Hepatocyte (in vitro differentiated cells): ENCODE measurements around the gene SERTAD3. TPM values are rescaled to one million over a fixed set of nuclear protein-coding genes. Genes with fewer than 3 reads are reported as not detected.

Source experiments
- DNase-seq: peaks from one replicate; pipeline ENCODE4 v3.0.0-alpha.2; 2016; ENCODE audit warnings: low spot score
- H2AFZ ChIP-seq: fragments of 200-600 bp; sonication (generic); 2 replicates; pipeline ENCODE4 v1.6.0; 2016; ENCODE audit warnings: antibody characterized with exemption, mild to moderate bottlenecking
- H3K27ac ChIP-seq: fragments of 200-600 bp; sonication (generic); 2 replicates; pipeline ENCODE4 v1.5.1; 2016; ENCODE audit warnings: mild to moderate bottlenecking
- H3K27me3 ChIP-seq: fragments of 200-600 bp; sonication (generic); 2 replicates; pipeline ENCODE4 v1.6.1; 2016
- H3K36me3 ChIP-seq: fragments of 200-600 bp; sonication (generic); replicated peaks from 2 replicates; pipeline ENCODE4 v1.5.1; 2016; ENCODE audit warnings: low read depth; ENCODE audit not compliant: insufficient read depth
- H3K4me1 ChIP-seq: fragments of 200-600 bp; sonication (generic); 2 replicates; pipeline ENCODE4 v1.5.1; 2016; ENCODE audit warnings: mild to moderate bottlenecking, moderate library complexity; ENCODE audit not compliant: insufficient read depth
- H3K4me2 ChIP-seq: fragments of 200-600 bp; sonication (generic); 2 replicates; pipeline ENCODE4 v1.6.0; 2016
- H3K4me3 ChIP-seq: fragments of 200-600 bp; sonication (generic); 2 replicates; pipeline ENCODE4 v1.5.1; 2016; ENCODE audit warnings: mild to moderate bottlenecking
- H3K79me2 ChIP-seq: fragments of 200-600 bp; sonication (generic); 2 replicates; pipeline ENCODE4 v1.6.0; 2017; ENCODE audit warnings: mild to moderate bottlenecking
- H3K9me2 ChIP-seq: fragments of 200-600 bp; sonication (generic); replicated peaks from 2 replicates; pipeline ENCODE4 v1.6.0; 2017; ENCODE audit warnings: mild to moderate bottlenecking; ENCODE audit not compliant: insufficient read depth
- H3K9me3 ChIP-seq: fragments of 200-600 bp; sonication (generic); 2 replicates; pipeline ENCODE4 v1.5.1; 2016; ENCODE audit warnings: low read depth, mild to moderate bottlenecking
- H4K20me1 ChIP-seq: fragments of 200-600 bp; sonication (generic); 2 replicates; pipeline ENCODE4 v1.6.0; 2016; ENCODE audit warnings: mild to moderate bottlenecking; ENCODE audit not compliant: insufficient read depth, poor library complexity, severe bottlenecking
- EZH2 ChIP-seq: fragments of 200-600 bp; sonication (generic); IDR thresholded peaks from 2 replicates; pipeline ENCODE4 v1.6.1; 2016; ENCODE audit warnings: antibody characterized with exemption, mild to moderate bottlenecking, borderline replicate concordance
- EZH2phosphoT487 ChIP-seq: fragments of 200-600 bp; sonication (generic); IDR thresholded peaks from one replicate; pipeline ENCODE4 v1.6.1; 2018; ENCODE audit warnings: antibody characterized with exemption, mild to moderate bottlenecking, low read depth, moderate library complexity; ENCODE audit not compliant: unreplicated experiment, severe bottlenecking
- WGBS: methylation state at CpG from one replicate; pipeline ENCODE4 v1.1.6; 2016; ENCODE audit warnings: low lambda C conversion rate; ENCODE audit errors: missing lambda C conversion rate; 5-methylcytosine and 5-hydroxymethylcytosine counted together
- polyA plus RNA-seq: library from polyadenylated mRNA; unstranded; fragments of >200 nt; fragmentation: Nextera tagmentation; extraction: Ambion mirVana; gene quantifications from 2 replicates; pipeline ENCODE4 v1.2.1, GENCODE V29; 2016
- total RNA-seq: library from RNA; depleted of rRNA; stranded (reverse); fragments of >200 nt; gene quantifications from 2 replicates; pipeline ENCODE4 v1.2.3, GENCODE V29; 2014
- TF ChIP-seq, protein P1 (sequence below): fragments of 200-600 bp; sonication (generic); IDR thresholded peaks from 2 replicates; pipeline ENCODE4 v1.5.1; 2016; ENCODE audit warnings: antibody characterized with exemption, mild to moderate bottlenecking; ENCODE audit not compliant: poor library complexity

SERTAD3 gene
- total and polyA plus RNA-seq, 2 experiments from 2014 or later = 36.4 to 64.0 TPM

DNA sequence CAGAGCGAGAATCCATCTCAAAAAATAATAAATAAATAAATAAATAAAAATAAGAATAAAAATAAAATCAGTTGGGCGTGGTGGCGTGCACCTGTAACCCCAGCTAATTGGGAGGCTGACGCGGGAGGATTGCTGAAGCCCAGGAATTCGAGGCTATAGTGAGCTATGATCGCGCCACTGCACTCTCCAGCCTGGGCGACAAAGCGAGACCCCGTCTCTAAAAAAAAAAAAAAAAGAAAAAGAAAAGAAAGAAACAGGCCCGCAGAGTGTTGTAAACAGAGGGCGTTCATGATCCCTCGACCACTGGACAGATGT lies 23.7 kb downstream of the SERTAD3 start:
- Histone ChIP-seq H3K27ac (peak overlapping the region; percentile 100), H3K79me2 (peaks cover 33% of the 10 kb centered on the region), H3K9me2 (no peaks in the 10 kb centered on the region), H3K36me3 (no peaks in the 10 kb centered on the region), H3K4me3 (no peak overlapping the region), H4K20me1 (no peaks in the 10 kb centered on the region), H2AFZ (peak overlapping the region; percentile 54), H3K27me3 (no peaks in the 10 kb centered on the region), H3K9me3 (no peaks in the 10 kb centered on the region), H3K4me1 (peaks cover 23% of the 10 kb centered on the region), H3K4me2 (peak overlapping the region; percentile 86)
- DNase-seq = no peak
- TF ChIP-seq, protein P1, sequence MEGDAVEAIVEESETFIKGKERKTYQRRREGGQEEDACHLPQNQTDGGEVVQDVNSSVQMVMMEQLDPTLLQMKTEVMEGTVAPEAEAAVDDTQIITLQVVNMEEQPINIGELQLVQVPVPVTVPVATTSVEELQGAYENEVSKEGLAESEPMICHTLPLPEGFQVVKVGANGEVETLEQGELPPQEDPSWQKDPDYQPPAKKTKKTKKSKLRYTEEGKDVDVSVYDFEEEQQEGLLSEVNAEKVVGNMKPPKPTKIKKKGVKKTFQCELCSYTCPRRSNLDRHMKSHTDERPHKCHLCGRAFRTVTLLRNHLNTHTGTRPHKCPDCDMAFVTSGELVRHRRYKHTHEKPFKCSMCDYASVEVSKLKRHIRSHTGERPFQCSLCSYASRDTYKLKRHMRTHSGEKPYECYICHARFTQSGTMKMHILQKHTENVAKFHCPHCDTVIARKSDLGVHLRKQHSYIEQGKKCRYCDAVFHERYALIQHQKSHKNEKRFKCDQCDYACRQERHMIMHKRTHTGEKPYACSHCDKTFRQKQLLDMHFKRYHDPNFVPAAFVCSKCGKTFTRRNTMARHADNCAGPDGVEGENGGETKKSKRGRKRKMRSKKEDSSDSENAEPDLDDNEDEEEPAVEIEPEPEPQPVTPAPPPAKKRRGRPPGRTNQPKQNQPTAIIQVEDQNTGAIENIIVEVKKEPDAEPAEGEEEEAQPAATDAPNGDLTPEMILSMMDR = no peak
- TF ChIP-seq EZH2 (no peak), EZH2phosphoT487 (no peak)
- 60% methylated on average over 12 of the region's 14 CpGs for WGBS

DNA sequence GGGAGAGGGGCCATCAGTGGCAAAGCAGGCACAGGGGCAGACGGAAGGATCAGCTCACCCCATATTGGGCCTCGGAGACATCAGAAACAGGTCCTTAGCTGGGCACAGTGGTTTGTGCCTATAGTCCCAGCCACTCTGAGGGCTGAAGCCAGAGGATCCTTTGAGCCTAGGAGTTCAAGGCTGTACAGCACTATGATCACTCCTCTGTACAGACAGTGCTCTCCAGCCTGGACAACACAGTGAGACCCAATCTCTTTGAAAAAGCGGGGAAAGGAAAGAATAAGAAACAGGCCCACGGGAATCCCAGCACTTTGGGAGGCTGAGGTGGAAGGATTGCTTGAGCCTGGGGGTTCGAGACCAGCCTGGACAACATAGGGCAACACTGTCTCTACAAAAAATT lies 24.4 kb downstream of the SERTAD3 start:
- no peak overlapping the region for H3K4me2 ChIP-seq
- WGBS = 85% methylated on average over 5 of the region's 5 CpGs
- no peaks in the 10 kb centered on the region for H4K20me1 ChIP-seq
- TF ChIP-seq EZH2phosphoT487 (no peak), EZH2 (no peak)
- TF ChIP-seq, protein P1 = no peak
- H3K27ac ChIP-seq = no peak overlapping the region
- DNase-seq = no peak
- H3K79me2 ChIP-seq = peaks cover 30% of the 10 kb centered on the region
- no peaks in the 10 kb centered on the region for H3K36me3 ChIP-seq
- no peak overlapping the region for H3K4me3 ChIP-seq
- peaks cover 25% of the 10 kb centered on the region for H3K4me1 ChIP-seq
- H3K9me3 ChIP-seq = no peaks in the 10 kb centered on the region
- H3K9me2 ChIP-seq = no peaks in the 10 kb centered on the region
- no peak overlapping the region for H2AFZ ChIP-seq
- no peaks in the 10 kb centered on the region for H3K27me3 ChIP-seq

DNA sequence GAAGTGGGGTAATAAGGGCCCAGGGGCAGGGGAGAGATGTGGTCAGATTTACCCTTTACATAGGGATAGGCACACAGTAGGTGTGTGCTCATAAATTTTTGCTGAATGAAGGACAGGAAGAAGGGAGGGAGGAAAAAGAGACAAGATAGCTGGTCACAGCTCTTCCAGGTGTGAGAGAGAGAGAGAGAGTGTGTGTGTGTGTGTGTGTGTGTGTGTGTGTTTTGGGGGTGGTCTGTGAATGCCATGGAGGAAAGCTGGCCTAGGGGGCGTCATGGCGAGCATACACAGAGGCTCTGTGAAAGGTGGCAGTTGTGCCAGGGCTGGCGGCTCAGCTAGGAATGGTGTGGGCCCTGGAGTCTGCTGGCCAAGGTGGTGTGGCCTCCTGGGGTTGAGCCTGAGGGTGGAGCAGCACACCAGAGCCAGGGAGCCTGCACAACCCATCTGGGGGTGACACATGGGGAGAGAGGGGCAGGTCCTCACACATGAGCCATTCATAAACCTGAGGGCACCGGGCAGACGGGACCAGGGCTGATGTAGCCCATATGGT lies 25.0 kb downstream of the SERTAD3 start:
- peaks cover 24% of the 10 kb centered on the region for H3K79me2 ChIP-seq
- no peaks in the 10 kb centered on the region for H3K36me3 ChIP-seq
- H4K20me1 ChIP-seq = no peaks in the 10 kb centered on the region
- H3K9me3 ChIP-seq = no peaks in the 10 kb centered on the region
- no peak overlapping the region for H3K4me2 ChIP-seq
- H3K4me3 ChIP-seq = no peak overlapping the region
- DNase-seq = no peak
- no peaks in the 10 kb centered on the region for H3K9me2 ChIP-seq
- no peak overlapping the region for H2AFZ ChIP-seq
- H3K4me1 ChIP-seq = peaks cover 28% of the 10 kb centered on the region
- H3K27me3 ChIP-seq = no peaks in the 10 kb centered on the region
- WGBS = 81% methylated on average over 5 of the region's 5 CpGs
- no peak overlapping the region for H3K27ac ChIP-seq
- no peak for TF ChIP-seq EZH2phosphoT487
- TF ChIP-seq EZH2 = no peak
- TF ChIP-seq, protein P1 = no peak

DNA sequence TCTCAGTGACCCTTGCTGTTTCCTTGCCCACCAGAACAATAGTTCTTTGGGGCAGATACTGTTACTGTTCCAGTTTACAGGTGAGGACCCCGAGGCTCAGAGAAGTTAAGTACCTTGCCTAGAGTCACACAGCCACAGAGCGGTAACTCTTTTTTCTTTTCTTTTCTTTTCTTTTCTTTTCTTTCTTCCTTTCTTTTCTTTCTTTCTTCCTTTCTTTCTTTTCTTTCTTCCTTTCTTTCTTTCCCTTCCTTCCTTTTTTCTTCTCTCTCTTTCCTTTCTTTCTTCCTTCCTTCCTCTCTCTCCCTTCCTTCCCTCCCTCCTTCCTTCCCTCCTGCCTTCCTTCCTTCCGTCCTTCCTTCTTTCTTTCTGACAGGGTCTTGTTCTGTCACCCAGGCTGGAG lies 26.1 kb downstream of the SERTAD3 start:
- no peak overlapping the region for H2AFZ ChIP-seq
- H3K4me2 ChIP-seq = no peak overlapping the region
- H3K9me3 ChIP-seq = no peaks in the 10 kb centered on the region
- H4K20me1 ChIP-seq = no peaks in the 10 kb centered on the region
- H3K4me1 ChIP-seq = peaks cover 24% of the 10 kb centered on the region
- DNase-seq = no peak
- H3K27me3 ChIP-seq = no peaks in the 10 kb centered on the region
- TF ChIP-seq EZH2phosphoT487 = no peak
- TF ChIP-seq EZH2 = no peak
- TF ChIP-seq, protein P1 = no peak
- H3K79me2 ChIP-seq = peaks cover 13% of the 10 kb centered on the region
- peak overlapping the region; percentile 26 for H3K27ac ChIP-seq
- H3K36me3 ChIP-seq = no peaks in the 10 kb centered on the region
- no peaks in the 10 kb centered on the region for H3K9me2 ChIP-seq
- H3K4me3 ChIP-seq = no peak overlapping the region
- 92% methylated on average over 3 of the region's 3 CpGs for WGBS
